ENCODE data around the gene CTSH.

Gene CTSH

DNA sequence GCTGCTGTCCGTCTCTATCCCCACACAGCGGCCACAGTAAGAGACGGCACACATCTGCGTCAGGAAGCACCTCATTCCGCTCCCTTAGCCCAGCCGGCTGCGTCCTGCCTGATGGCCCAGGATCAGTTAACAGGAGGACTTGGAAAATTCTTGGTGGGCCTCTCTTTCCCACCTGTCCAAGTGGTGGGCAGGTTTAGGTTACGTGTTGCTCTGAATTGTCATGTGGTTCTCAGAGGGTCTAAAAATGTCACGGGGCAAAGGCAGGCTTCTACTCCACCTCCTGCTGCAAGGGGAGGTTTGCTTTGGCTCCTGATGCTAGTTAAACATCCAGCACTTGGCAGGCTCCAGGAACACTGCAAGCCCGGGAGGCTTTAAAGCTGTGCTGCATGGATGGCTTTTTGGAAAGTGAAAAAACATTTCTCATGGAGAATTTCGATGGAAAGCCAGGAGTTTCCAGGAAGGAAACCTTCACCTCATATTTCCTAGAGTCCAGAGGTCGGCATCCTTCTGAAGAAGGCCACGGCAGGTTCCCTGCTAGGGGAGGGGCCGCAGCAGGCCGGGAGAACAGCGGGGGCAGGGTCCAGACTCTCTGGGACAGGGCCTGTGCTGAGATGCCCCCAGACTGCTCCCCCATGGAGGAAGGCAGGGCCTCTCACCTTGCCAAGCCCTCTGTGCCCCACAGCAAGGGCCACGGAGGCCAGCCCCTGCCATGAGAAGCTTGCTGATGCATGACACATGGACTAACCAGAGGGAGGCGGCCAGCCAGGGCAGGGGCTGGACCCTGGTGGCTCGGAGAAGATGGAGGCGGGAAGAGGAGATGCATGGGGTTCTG, 10.8 kb downstream of the CTSH start:
- TF ChIP-seq, protein P1, sequence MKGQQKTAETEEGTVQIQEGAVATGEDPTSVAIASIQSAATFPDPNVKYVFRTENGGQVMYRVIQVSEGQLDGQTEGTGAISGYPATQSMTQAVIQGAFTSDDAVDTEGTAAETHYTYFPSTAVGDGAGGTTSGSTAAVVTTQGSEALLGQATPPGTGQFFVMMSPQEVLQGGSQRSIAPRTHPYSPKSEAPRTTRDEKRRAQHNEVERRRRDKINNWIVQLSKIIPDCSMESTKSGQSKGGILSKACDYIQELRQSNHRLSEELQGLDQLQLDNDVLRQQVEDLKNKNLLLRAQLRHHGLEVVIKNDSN (IDR thresholded peaks at IDR 0.05): no peak
- no peak for TF ChIP-seq TEAD4 (IDR thresholded peaks at IDR 0.05)
- TF ChIP-seq, protein P2, sequence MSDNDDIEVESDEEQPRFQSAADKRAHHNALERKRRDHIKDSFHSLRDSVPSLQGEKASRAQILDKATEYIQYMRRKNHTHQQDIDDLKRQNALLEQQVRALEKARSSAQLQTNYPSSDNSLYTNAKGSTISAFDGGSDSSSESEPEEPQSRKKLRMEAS (IDR thresholded peaks at IDR 0.05): no peak
- TF ChIP-seq RAD21 (IDR thresholded peaks at IDR 0.05; ENCODE audit: low read depth): no peak
- TF ChIP-seq CEBPB (IDR thresholded peaks at IDR 0.05): no peak
- TF ChIP-seq EP300 (IDR thresholded peaks at IDR 0.05; ENCODE audit: borderline replicate concordance): no peak
- TF ChIP-seq EGR1 (IDR thresholded peaks at IDR 0.05): no peak
- TF ChIP-seq YY1 (IDR thresholded peaks at IDR 0.05; ENCODE audit: low read depth): no peak
- no peak for TF ChIP-seq TCF12 (IDR thresholded peaks at IDR 0.05; ENCODE audit: low read depth)
- no peak for TF ChIP-seq CREB1 (IDR thresholded peaks at IDR 0.05; ENCODE audit: low read depth)
- TF ChIP-seq ZBTB7A (IDR thresholded peaks at IDR 0.05; ENCODE audit: low read depth): no peak
- TF ChIP-seq FOXM1 (IDR thresholded peaks at IDR 0.05; ENCODE audit: borderline replicate concordance, low read depth): no peak
- no peak for TF ChIP-seq NFIC (IDR thresholded peaks at IDR 0.05)
- no peak for TF ChIP-seq TAF1 (IDR thresholded peaks at IDR 0.05; ENCODE audit: low read depth)
- TF ChIP-seq, protein P3, sequence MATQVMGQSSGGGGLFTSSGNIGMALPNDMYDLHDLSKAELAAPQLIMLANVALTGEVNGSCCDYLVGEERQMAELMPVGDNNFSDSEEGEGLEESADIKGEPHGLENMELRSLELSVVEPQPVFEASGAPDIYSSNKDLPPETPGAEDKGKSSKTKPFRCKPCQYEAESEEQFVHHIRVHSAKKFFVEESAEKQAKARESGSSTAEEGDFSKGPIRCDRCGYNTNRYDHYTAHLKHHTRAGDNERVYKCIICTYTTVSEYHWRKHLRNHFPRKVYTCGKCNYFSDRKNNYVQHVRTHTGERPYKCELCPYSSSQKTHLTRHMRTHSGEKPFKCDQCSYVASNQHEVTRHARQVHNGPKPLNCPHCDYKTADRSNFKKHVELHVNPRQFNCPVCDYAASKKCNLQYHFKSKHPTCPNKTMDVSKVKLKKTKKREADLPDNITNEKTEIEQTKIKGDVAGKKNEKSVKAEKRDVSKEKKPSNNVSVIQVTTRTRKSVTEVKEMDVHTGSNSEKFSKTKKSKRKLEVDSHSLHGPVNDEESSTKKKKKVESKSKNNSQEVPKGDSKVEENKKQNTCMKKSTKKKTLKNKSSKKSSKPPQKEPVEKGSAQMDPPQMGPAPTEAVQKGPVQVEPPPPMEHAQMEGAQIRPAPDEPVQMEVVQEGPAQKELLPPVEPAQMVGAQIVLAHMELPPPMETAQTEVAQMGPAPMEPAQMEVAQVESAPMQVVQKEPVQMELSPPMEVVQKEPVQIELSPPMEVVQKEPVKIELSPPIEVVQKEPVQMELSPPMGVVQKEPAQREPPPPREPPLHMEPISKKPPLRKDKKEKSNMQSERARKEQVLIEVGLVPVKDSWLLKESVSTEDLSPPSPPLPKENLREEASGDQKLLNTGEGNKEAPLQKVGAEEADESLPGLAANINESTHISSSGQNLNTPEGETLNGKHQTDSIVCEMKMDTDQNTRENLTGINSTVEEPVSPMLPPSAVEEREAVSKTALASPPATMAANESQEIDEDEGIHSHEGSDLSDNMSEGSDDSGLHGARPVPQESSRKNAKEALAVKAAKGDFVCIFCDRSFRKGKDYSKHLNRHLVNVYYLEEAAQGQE (IDR thresholded peaks at IDR 0.05; ENCODE audit: low read depth): no peak

DNA sequence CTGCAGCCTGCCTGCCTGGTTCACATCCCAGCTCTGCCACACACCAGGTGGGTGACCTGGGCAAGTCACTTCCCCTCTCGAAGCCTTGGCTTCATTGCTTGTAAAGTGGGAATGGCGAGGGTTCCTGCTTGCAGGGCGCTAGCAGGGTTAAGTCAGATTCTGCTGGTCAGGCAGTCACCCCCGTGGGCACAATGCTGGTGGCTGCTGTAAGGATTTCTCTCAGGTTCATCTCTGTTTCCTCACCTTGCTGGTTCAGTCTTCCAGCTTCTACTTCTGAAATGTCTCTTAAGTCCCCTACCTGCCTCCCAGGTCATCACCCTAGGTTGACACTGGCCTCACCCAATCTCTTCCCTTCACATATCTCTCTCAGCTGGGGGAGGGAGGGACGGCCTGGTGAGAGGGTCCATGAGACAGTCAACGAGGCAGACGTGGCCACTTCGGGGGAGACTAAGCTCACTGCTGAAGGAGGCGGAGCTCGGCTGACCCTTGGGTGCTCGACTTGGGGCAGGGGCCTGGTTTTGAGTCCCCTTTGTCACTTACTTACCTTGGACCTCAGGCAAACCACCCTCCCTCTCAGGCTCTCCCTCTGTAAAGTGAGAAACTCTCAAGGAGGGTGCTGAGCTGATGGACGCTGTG, 11.5 kb downstream of the CTSH start:
- TF ChIP-seq TCF12 (IDR thresholded peaks at IDR 0.05; ENCODE audit: low read depth) (no peak), EGR1 (IDR thresholded peaks at IDR 0.05) (no peak), EP300 (IDR thresholded peaks at IDR 0.05; ENCODE audit: borderline replicate concordance) (no peak), ZBTB7A (IDR thresholded peaks at IDR 0.05; ENCODE audit: low read depth) (no peak), CREB1 (IDR thresholded peaks at IDR 0.05; ENCODE audit: low read depth) (no peak), YY1 (IDR thresholded peaks at IDR 0.05; ENCODE audit: low read depth) (no peak), TEAD4 (IDR thresholded peaks at IDR 0.05) (no peak), CEBPB (IDR thresholded peaks at IDR 0.05) (no peak), FOXM1 (IDR thresholded peaks at IDR 0.05; ENCODE audit: borderline replicate concordance, low read depth) (no peak), NFIC (IDR thresholded peaks at IDR 0.05) (no peak), TAF1 (IDR thresholded peaks at IDR 0.05; ENCODE audit: low read depth) (no peak), RAD21 (IDR thresholded peaks at IDR 0.05; ENCODE audit: low read depth) (no peak)
- TF ChIP-seq, protein P3 (IDR thresholded peaks at IDR 0.05; ENCODE audit: low read depth): no peak
- TF ChIP-seq, protein P1 (IDR thresholded peaks at IDR 0.05): no peak
- TF ChIP-seq, protein P2 (IDR thresholded peaks at IDR 0.05): no peak

DNA sequence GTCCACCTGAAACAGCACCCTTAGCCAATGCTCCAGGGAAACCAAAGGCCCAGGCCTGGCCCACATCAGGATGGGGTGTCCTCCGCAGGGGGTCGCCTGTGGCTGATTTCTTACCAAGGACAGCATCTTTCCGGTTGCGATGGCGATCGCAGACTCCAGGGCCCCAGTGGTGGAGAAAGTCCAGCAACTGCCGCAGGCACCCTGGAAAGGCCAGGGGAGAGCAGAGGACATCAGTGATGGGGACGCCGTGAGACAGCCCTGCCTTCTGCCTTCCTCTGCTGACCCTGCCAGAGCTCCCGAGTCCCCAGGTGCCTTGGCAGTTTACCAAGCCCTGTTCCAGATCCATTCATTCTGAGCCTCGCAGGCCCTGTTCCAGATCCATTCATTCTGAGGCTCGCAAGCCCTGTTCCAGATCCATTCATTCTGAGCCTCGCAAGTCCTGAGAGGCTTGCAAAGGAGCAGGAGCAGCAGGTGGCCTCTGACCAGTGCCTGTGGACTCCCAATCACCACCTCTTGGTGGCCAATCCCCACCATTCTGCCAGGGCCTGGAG, 12.5 kb downstream of the CTSH start:
- TF ChIP-seq TEAD4 (IDR thresholded peaks at IDR 0.05) (no peak), TAF1 (IDR thresholded peaks at IDR 0.05; ENCODE audit: low read depth) (no peak), YY1 (IDR thresholded peaks at IDR 0.05; ENCODE audit: low read depth) (no peak), CREB1 (IDR thresholded peaks at IDR 0.05; ENCODE audit: low read depth) (no peak), NFIC (IDR thresholded peaks at IDR 0.05) (no peak)
- TF ChIP-seq, protein P3 (IDR thresholded peaks at IDR 0.05; ENCODE audit: low read depth): no peak
